GM13977 (cell line): ENCODE measurements around the gene WDFY4.

Experiments used
- DNase-seq: peaks from one replicate; pipeline ENCODE4 v3.0.0; 2012; ENCODE audit warnings: low spot score
- in situ Hi-C: fragments of 300-500 bp; cut with MboI; formaldehyde crosslinking; loops from one replicate; pipeline ENCODE4 v1.12.0; 2022; ENCODE audit warnings: low sequenced_read_pairs, low pct_unique_long_range_greater_than_20kb, mixed read lengths, inconsistent platforms; ENCODE audit not compliant: unreplicated experiment
- TF ChIP-seq, protein P1 (sequence below): IDR thresholded peaks from 2 replicates; pipeline ENCODE4 v1.5.1; 2012; ENCODE audit warnings: mild to moderate bottlenecking, control low read depth; ENCODE audit not compliant: insufficient read depth; ENCODE audit errors: extremely low read depth, missing control alignments

The WDFY4 gene

DNA sequence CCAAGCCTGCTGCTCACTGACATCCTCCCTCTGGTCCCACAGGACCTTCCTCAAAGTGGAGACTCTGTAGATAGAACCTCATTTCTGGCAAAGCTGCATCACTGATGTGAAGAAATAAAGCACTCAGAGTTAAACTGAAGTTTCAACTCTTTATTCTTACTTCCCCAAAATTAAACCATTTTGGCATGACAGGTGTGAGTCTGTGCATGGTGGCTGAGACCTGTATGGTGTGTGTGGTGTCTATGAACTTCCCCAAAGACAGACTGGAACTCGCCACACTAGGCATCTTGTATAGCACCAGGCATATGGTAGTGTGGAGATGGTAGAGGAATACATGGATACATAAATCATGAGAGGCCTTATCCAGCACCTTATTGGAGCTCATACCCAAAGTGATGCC lies 6.6 kb upstream of the WDFY4 start:
- in situ Hi-C loops: no loop called here
- TF ChIP-seq, protein P1, sequence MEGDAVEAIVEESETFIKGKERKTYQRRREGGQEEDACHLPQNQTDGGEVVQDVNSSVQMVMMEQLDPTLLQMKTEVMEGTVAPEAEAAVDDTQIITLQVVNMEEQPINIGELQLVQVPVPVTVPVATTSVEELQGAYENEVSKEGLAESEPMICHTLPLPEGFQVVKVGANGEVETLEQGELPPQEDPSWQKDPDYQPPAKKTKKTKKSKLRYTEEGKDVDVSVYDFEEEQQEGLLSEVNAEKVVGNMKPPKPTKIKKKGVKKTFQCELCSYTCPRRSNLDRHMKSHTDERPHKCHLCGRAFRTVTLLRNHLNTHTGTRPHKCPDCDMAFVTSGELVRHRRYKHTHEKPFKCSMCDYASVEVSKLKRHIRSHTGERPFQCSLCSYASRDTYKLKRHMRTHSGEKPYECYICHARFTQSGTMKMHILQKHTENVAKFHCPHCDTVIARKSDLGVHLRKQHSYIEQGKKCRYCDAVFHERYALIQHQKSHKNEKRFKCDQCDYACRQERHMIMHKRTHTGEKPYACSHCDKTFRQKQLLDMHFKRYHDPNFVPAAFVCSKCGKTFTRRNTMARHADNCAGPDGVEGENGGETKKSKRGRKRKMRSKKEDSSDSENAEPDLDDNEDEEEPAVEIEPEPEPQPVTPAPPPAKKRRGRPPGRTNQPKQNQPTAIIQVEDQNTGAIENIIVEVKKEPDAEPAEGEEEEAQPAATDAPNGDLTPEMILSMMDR: no peak

GRCh38 chr10:48681740-48682139 lies 2.9 kb upstream of the WDFY4 start:
- TF ChIP-seq, protein P1: no peak
- DNase-seq: no peak
- in situ Hi-C loops: no loop called here

More for the DNA sequence above, 6.6 kb upstream of the WDFY4 start:
- no peak for DNase-seq

GRCh38 chr10:48682265-48682664 lies 2.4 kb upstream of the WDFY4 start:
- TF ChIP-seq, protein P1: no peak
- in situ Hi-C loops: no loop called here
- no peak for DNase-seq

DNA sequence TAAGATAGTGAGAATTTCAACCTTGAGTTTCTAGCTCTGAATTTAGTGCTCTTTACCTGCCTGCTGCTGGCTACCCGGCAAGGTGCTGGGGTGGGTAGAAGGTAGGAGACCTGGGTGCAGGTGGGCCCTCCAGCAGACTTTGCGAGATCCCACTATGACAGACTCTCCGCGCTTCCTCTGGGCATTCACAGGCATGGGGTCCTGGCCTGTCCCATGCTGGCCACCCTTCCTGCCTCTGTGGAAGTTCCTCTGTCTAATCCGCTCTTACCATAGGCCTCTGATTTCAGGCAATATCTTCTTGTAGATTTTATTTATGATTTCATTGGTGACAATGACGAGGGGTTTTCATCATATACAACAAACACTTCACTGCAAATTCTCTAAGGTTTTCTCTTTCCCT lies 1.2 kb upstream of the WDFY4 start:
- DNase-seq: no peak
- TF ChIP-seq, protein P1: no peak
- in situ Hi-C loops: no loop called here

DNA sequence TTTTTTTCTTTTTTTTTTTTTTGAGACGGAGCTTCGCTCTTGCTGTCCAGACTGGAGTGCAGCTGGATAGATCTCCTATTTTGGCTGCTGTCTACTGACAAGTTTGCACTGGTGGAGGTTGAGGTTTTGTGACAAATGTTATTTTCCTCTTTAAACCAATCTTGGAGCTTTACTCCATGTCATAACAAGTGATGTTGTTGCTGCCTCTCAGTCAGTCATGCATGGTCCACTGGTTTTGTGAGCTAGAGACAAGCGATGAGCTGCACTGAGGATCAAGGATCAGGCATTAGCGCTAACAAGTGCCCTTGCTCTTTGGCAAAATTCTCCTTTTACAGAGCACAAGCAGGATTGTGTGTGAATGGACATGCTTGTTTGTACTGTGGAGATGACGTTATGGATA lies 805 bp upstream of the WDFY4 start:
- DNase-seq: peak; percentile 51
- in situ Hi-C loops: no loop called here
- TF ChIP-seq, protein P1: no peak

DNA sequence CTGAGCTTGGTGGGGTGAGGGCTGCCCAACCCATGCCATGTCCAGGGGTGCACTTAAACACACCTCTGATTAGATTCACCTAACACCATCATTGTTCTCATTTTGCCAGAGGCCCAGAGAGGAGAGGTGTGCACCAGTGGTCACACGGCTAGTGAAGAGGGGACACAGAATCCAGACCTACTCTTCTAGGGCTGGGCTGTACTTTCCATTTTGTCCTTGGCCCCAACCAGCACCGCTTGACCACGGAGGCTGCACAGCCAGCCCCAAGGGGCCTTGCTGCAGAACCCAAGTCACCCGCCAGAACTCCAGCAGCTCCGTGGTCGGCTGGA lies 246 bp upstream of the WDFY4 start:
- no peak for DNase-seq
- TF ChIP-seq, protein P1: no peak
- in situ Hi-C loops: no loop called here

GRCh38 chr10:48685731-48686130 lies 1.1 kb downstream of the WDFY4 start:
- in situ Hi-C loops: no loop called here
- DNase-seq: no peak
- TF ChIP-seq, protein P1: no peak
